Measurements from ENCODE around the gene XXYLT1. TPM values are rescaled to one million over a fixed set of nuclear protein-coding genes. Genes with fewer than 3 reads are reported as not detected.
A peak's percentile ranks its signal among the peaks of the same experiment; 100 is the strongest.

The XXYLT1 gene
- total RNA-seq, 1 experiment from 2014 or later = 10.9 TPM

GRCh38 chr3:195187609-195188425 is 83.1 kb downstream of the XXYLT1 start:
- Histone ChIP-seq H3K79me2 (ENCODE audit: insufficient read depth, low read length) (no peaks in the 10 kb centered on the region), H3K9me3 (ENCODE audit: control insufficient read depth in 1 of 2, insufficient read depth in 1 of 2, low read depth in 1 of 2, low read length in 2 of 2) (peaks cover 3 to 8% of the 10 kb centered on the region in 2 experiments; a peak in 1 of 4 replicates), H3K36me3 (ENCODE audit: control insufficient read depth in 1 of 2, insufficient read depth in 2 of 2, low read length in 2 of 2) (no peaks in the 10 kb centered on the region), H4K20me1 (ENCODE audit: insufficient read depth) (no peaks in the 10 kb centered on the region), H2AFZ (ENCODE audit: low read depth, low read length, poor library complexity, severe bottlenecking) (no peak overlapping the region), H3K27me3 (ENCODE audit: insufficient read depth, low read length) (no peaks in the 10 kb centered on the region), H3K4me1 (ENCODE audit: control insufficient read depth in 1 of 2, insufficient read depth in 2 of 2, low read length in 2 of 2) (peaks cover 6 to 20% of the 10 kb centered on the region in 2 experiments), H3K9ac (ENCODE audit: low read length) (no peak overlapping the region), H3K27ac (ENCODE audit: low read depth, low read length) (peak overlapping the region; percentile 30; the same call in 1 of the 2 replicates), H3K9me2 (ENCODE audit: insufficient read depth) (no peaks in the 10 kb centered on the region), H3K4me3 (replicated peaks in 1 of 2; ENCODE audit: low read depth in 1 of 2, low read length in 2 of 2) (no peak overlapping the region), H3K4me2 (ENCODE audit: low read length) (no peak overlapping the region; the same call in 1 of the 2 replicates)
- ChIA-PET RAD21 (ENCODE audit: low non-redundant PET in 1 of 2, low total read pairs in 2 of 2, uncharacterized antibody in 2 of 2, unreplicated experiment in 2 of 2) (no interaction called here), CTCF (no interaction called here), POLR2A (interaction anchor here (1.0 kb wide), 1 partner anchor 26 kb away, joined by 3 read pairs; no protein-coding TSS in a partner anchor)
- DNase-seq (ENCODE audit: low read depth, low spot score) (no peak), ATAC-seq (no peak)
- BruUV-seq (replicated peaks) = no TSS peak
- intact Hi-C loops (cut with micrococcal nuclease) = no loop called here
- TF ChIP-seq EGR1 (IDR thresholded peaks at IDR 0.05; ENCODE audit: low read depth) = no peak
- no peak for TF ChIP-seq EZH2 (IDR thresholded peaks at IDR 0.05)
- TF ChIP-seq ZBTB33 (IDR thresholded peaks at IDR 0.05; ENCODE audit: extremely low read depth, insufficient replicate concordance, low read length) = no peak
- TF ChIP-seq POLR2A (IDR thresholded peaks at IDR 0.05; ENCODE audit: borderline replicate concordance, extremely low read depth, insufficient read depth, insufficient read length) = no peak
- TF ChIP-seq ELF1 (IDR thresholded peaks at IDR 0.05; ENCODE audit: borderline replicate concordance, low read depth) = no peak
- TF ChIP-seq REST (IDR thresholded peaks at IDR 0.05; ENCODE audit: low read depth) = no peak
- no peak for TF ChIP-seq FOSL1 (IDR thresholded peaks at IDR 0.05; ENCODE audit: low read depth)
- TF ChIP-seq EZH2phosphoT487 (IDR thresholded peaks at IDR 0.05; ENCODE audit: borderline replicate concordance) = no peak
- no peak for TF ChIP-seq RAD21 (IDR thresholded peaks at IDR 0.05; ENCODE audit: low read depth)
- TF ChIP-seq JUND (IDR thresholded peaks at IDR 0.05) = no peak
- TF ChIP-seq CEBPB (IDR thresholded peaks at IDR 0.05; ENCODE audit: low read depth) = no peak
- no peak for TF ChIP-seq ATF3 (IDR thresholded peaks at IDR 0.05)
- TF ChIP-seq ZNF274 (IDR thresholded peaks at IDR 0.05; ENCODE audit: low read depth, low read length) = no peak
- TF ChIP-seq SRF (IDR thresholded peaks at IDR 0.05; ENCODE audit: low read depth) = no peak
- TF ChIP-seq MAX (IDR thresholded peaks at IDR 0.05) = no peak
- no peak for TF ChIP-seq CTCF (IDR thresholded peaks at IDR 0.05 in 2 of 3, conservative IDR thresholded peaks at IDR 0.05 in 1 of 3; ENCODE audit: borderline replicate concordance in 1 of 3, insufficient read depth in 1 of 3, low read depth in 2 of 3, low read length in 2 of 3)
- TF ChIP-seq TCF7L2 (IDR thresholded peaks at IDR 0.05; ENCODE audit: borderline replicate concordance, extremely low read depth, insufficient read depth, insufficient read length) = no peak
- no peak for TF ChIP-seq ZFX (IDR thresholded peaks at IDR 0.05)
- TF ChIP-seq CBX3 (IDR thresholded peaks at IDR 0.05; ENCODE audit: low read depth) = no peak
- no peak for TF ChIP-seq SP1 (IDR thresholded peaks at IDR 0.05; ENCODE audit: low read depth)

Measured in HCT116 (cell line).